ENCODE measurements around the gene C1orf105.

DNA sequence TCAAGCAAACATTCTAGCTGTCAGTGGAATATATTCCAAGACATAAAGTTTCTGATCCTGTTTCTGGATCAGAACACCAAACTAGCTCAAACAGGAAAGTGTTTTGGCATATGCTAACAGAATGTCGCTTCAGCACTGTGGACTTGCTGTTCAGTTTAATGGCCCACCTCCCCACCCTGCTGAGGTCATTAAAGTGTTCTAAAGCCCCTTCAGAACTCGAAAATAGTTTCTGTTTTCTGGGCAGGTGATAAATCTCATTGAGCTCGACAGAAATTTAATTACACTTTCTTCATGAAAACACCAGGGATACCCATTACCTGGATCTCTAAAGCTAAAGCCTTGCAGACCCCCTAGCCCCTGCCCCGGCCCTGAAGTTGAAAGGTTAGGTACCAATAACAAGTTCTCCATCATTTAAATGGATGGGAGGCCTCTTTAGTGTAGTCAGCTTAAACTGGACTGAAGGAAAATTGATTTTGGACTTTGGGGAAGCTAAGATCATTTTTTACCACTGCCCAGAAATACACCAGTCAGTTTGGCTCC, 3.9 kb upstream of the C1orf105 start:
- TF ChIP-seq CTCF (IDR thresholded peaks at IDR 0.05), result no peak
- TF ChIP-seq YY1 (IDR thresholded peaks at IDR 0.05; ENCODE audit: low read depth), result no peak
- TF ChIP-seq NRF1 (IDR thresholded peaks at IDR 0.05; ENCODE audit: low read depth, low read length), result no peak
- TF ChIP-seq PBX3 (IDR thresholded peaks at IDR 0.05), result no peak
- TF ChIP-seq, protein P1, sequence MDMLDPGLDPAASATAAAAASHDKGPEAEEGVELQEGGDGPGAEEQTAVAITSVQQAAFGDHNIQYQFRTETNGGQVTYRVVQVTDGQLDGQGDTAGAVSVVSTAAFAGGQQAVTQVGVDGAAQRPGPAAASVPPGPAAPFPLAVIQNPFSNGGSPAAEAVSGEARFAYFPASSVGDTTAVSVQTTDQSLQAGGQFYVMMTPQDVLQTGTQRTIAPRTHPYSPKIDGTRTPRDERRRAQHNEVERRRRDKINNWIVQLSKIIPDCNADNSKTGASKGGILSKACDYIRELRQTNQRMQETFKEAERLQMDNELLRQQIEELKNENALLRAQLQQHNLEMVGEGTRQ (IDR thresholded peaks at IDR 0.05; ENCODE audit: borderline replicate concordance, low read depth, low read length), result no peak
- no peak for TF ChIP-seq SIN3A (IDR thresholded peaks at IDR 0.05; ENCODE audit: borderline replicate concordance, low read depth, low read length)
- no peak for TF ChIP-seq CHD2 (IDR thresholded peaks at IDR 0.05; ENCODE audit: low read length, partially characterized antibody)
- no peak for TF ChIP-seq EZH2phosphoT487 (IDR thresholded peaks at IDR 0.05; ENCODE audit: borderline replicate concordance, low read depth)
- TF ChIP-seq REST (IDR thresholded peaks at IDR 0.05; ENCODE audit: low read depth, low read length), result no peak
- no peak for TF ChIP-seq GABPA (IDR thresholded peaks at IDR 0.05; ENCODE audit: low read depth)

Data from SK-N-SH (cell line).